Fibroblast of upper back skin (primary cell): ENCODE results near the gene LAMC3.

Experiments used
- DNase-seq: peaks from one replicate; pipeline ENCODE4 v3.0.0-alpha.2; 2013

Gene LAMC3

GRCh38 chr9:131049829-131050715, 41.1 kb downstream of the LAMC3 start:
- no peak for DNase-seq

- DNase-seq, result no peak
Observed at GRCh38 chr9:131050831-131051230, 41.9 kb downstream of the LAMC3 start.

- DNase-seq, result no peak
Observed at GRCh38 chr9:131051592-131052517, 42.9 kb downstream of the LAMC3 start.

GRCh38 chr9:131053896-131054295, 44.9 kb downstream of the LAMC3 start:
- DNase-seq, result no peak

- no peak for DNase-seq
Observed at GRCh38 chr9:131056781-131057506, 48.0 kb downstream of the LAMC3 start.

- no peak for DNase-seq
Observed at GRCh38 chr9:131060900-131061630, 52.1 kb downstream of the LAMC3 start.

- no peak for DNase-seq
Observed at GRCh38 chr9:131062969-131063368, 54.0 kb downstream of the LAMC3 start.

GRCh38 chr9:131065599-131065998, 56.6 kb downstream of the LAMC3 start:
- no peak for DNase-seq

GRCh38 chr9:131067625-131068024, 58.7 kb downstream of the LAMC3 start:
- DNase-seq, result no peak

- no peak for DNase-seq
Observed at GRCh38 chr9:131068076-131068816, 59.3 kb downstream of the LAMC3 start.

GRCh38 chr9:131069699-131070098, 60.7 kb downstream of the LAMC3 start:
- no peak for DNase-seq

GRCh38 chr9:131072107-131072870, 63.3 kb downstream of the LAMC3 start:
- DNase-seq, result no peak

- DNase-seq, result no peak
Observed at GRCh38 chr9:131072871-131073237, 63.9 kb downstream of the LAMC3 start.

GRCh38 chr9:131076347-131077195, 67.6 kb downstream of the LAMC3 start:
- DNase-seq, result no peak

- no peak for DNase-seq
Observed at GRCh38 chr9:131078427-131079366, 69.7 kb downstream of the LAMC3 start.

GRCh38 chr9:131080589-131080988, 71.6 kb downstream of the LAMC3 start:
- DNase-seq, result no peak

- no peak for DNase-seq
Observed at GRCh38 chr9:131081868-131082267, 72.9 kb downstream of the LAMC3 start.

GRCh38 chr9:131082774-131083512, 74.0 kb downstream of the LAMC3 start:
- no peak for DNase-seq
